OCI-LY1 (cell line): ENCODE data around the gene CCNH.

ENCODE experiments used
- EZH2 ChIP-seq: fragments of 200-600 bp; sonication (generic), shearing (Covaris generic); IDR thresholded peaks from 2 replicates; pipeline ENCODE4 v1.8.0; 2017; ENCODE audit warnings: borderline replicate concordance, mixed run types, mild to moderate bottlenecking, antibody characterized with exemption, low read length, moderate library complexity, mixed read lengths
- TF ChIP-seq, protein P1 (sequence below): fragments of 200-600 bp; sonication (generic), shearing (Covaris generic); IDR thresholded peaks from 2 replicates; pipeline ENCODE4 v1.5.1; 2017; ENCODE audit warnings: mild to moderate bottlenecking, antibody characterized with exemption, low read length, moderate library complexity, mixed read lengths

- TF ChIP-seq EZH2: no peak
- TF ChIP-seq, protein P1, sequence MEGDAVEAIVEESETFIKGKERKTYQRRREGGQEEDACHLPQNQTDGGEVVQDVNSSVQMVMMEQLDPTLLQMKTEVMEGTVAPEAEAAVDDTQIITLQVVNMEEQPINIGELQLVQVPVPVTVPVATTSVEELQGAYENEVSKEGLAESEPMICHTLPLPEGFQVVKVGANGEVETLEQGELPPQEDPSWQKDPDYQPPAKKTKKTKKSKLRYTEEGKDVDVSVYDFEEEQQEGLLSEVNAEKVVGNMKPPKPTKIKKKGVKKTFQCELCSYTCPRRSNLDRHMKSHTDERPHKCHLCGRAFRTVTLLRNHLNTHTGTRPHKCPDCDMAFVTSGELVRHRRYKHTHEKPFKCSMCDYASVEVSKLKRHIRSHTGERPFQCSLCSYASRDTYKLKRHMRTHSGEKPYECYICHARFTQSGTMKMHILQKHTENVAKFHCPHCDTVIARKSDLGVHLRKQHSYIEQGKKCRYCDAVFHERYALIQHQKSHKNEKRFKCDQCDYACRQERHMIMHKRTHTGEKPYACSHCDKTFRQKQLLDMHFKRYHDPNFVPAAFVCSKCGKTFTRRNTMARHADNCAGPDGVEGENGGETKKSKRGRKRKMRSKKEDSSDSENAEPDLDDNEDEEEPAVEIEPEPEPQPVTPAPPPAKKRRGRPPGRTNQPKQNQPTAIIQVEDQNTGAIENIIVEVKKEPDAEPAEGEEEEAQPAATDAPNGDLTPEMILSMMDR: no peak
Measured at GRCh38 chr5:87360132-87360531, 52.6 kb downstream of the CCNH start.
